GM19240 (cell line): Measurements from ENCODE around the gene TTC29.
A peak's percentile ranks its signal among the peaks of the same experiment; 100 is the strongest.

Experiments
- DNase-seq: peaks from one replicate; pipeline ENCODE4 v3.0.0; 2011; ENCODE audit warnings: low spot score; ENCODE audit not compliant: insufficient read length

The TTC29 gene

GRCh38 chr4:146945556-146946374 is at the start of gene TTC29:
TSS of gene TTC29 (minus strand) at chr4:146945864. CDS start at chr4:146939895, 5,969 bp downstream.
- DNase-seq: peak; percentile 55

GRCh38 chr4:146981651-146982050 is 36.0 kb upstream of the TTC29 start:
- DNase-seq: no peak

GRCh38 chr4:146978641-146979040 is 33.0 kb upstream of the TTC29 start:
- no peak for DNase-seq

GRCh38 chr4:146976145-146976544 is 30.5 kb upstream of the TTC29 start:
- no peak for DNase-seq

GRCh38 chr4:146975527-146975926 is 29.9 kb upstream of the TTC29 start:
- no peak for DNase-seq

- no peak for DNase-seq
Measured at GRCh38 chr4:146975036-146975435, 29.4 kb upstream of the TTC29 start.

- DNase-seq: no peak
Measured at GRCh38 chr4:146972036-146972435, 26.4 kb upstream of the TTC29 start.

- DNase-seq: no peak
Measured at GRCh38 chr4:146969126-146969525, 23.5 kb upstream of the TTC29 start.

- DNase-seq: no peak
Measured at GRCh38 chr4:146960634-146961033, 15.0 kb upstream of the TTC29 start.

- no peak for DNase-seq
Measured at GRCh38 chr4:146959692-146960091, 14.0 kb upstream of the TTC29 start.

GRCh38 chr4:146957237-146957636 is 11.6 kb upstream of the TTC29 start:
- DNase-seq: no peak

GRCh38 chr4:146952896-146953295 is 7.2 kb upstream of the TTC29 start:
- no peak for DNase-seq

GRCh38 chr4:146949559-146949958 is 3.9 kb upstream of the TTC29 start:
- DNase-seq: no peak

- DNase-seq: no peak
Measured at GRCh38 chr4:146943691-146944375, 1.8 kb downstream of the TTC29 start.

- DNase-seq: no peak
Measured at GRCh38 chr4:146932116-146932515, 13.5 kb downstream of the TTC29 start.

GRCh38 chr4:146930673-146931072 is 15.0 kb downstream of the TTC29 start:
- DNase-seq: no peak

GRCh38 chr4:146927695-146928094 is 18.0 kb downstream of the TTC29 start:
- DNase-seq: no peak

GRCh38 chr4:146916479-146917076 is 29.1 kb downstream of the TTC29 start:
- no peak for DNase-seq

- no peak for DNase-seq
Measured at GRCh38 chr4:146915132-146915531, 30.5 kb downstream of the TTC29 start.

GRCh38 chr4:146900295-146900694 is 45.4 kb downstream of the TTC29 start:
- no peak for DNase-seq

GRCh38 chr4:146890301-146890700 is 55.4 kb downstream of the TTC29 start:
- DNase-seq: no peak

- DNase-seq: no peak
Measured at GRCh38 chr4:146883070-146883469, 62.6 kb downstream of the TTC29 start.
